Stimulated activated CD8-positive, alpha-beta memory T cell treated with anti-CD3 and anti-CD28 coated beads, Interleukin-2, amount 100 ng/mL, for 48 hours (primary cell): ENCODE data around the gene CABP1.

Experiments
- DNase-seq, 2 donors: peaks; one replicate each; pipeline ENCODE4 v3.0.0-alpha.2; 2020; ENCODE audit warnings: low read depth in 2 of 2

Gene CABP1

DNA sequence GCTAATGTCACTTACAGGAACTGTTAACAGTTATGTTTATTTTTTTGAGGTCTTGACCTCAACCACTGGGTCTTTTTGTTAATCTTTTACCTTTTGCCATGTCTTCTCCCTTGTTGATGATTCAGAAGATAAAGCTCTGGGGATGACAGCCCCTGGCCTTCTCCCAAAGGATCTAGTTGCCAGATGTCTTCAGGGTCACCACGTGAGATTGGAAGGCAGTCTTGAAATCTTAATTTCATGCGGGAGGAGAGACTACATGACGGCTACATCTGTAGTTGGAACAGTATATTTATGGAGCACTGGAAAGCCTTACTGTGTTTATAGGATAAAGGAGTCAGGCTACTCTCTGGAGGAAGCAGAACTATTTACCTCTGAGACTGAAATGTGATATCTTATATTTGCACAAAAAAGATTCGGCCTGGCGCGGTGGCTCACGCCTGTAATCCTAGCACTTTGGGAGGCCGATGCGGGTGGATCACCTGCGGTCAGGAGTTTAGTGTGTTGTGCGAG, 52.2 kb downstream of the CABP1 start:
- DNase-seq, result no peak

DNA sequence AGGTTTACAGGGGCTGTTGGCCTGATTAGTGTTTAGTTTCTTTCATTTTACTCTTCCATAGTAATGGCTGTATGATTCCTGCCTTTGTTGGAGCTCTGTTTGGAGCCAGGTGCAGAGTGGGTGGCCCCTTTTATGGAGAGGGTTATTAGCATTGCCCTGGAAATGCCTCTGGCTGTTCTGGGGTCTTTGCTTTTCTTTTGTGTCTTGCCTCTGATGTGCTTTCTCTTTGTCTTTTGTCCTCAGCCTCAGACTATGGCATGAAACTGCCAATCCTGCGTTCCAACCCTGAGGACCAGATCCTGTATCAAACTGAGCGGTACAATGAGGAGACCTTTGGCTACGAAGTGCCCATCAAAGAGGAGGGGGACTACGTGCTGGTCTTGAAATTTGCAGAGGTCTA, 53.4 kb downstream of the CABP1 start:
- DNase-seq, result no peak

DNA sequence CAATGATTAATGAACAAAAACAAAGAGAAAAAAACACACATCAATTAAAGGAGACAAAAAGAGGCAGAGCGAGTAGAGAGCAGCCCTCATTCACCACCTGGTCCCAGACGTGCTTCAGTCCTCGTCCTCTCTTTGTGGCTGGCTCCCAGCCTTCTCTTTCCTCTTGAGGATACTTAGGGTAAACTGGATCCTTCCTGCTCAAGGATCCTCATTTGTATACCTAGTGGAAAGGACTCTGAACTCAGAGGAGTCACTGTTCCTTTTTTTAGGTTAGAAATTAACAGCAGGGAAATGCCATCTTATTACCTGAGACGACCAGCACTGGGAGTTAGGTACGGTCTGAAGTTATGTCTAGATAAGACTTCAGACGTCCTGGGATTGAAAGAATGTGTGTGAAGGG, 56.2 kb downstream of the CABP1 start:
- no peak for DNase-seq

DNA sequence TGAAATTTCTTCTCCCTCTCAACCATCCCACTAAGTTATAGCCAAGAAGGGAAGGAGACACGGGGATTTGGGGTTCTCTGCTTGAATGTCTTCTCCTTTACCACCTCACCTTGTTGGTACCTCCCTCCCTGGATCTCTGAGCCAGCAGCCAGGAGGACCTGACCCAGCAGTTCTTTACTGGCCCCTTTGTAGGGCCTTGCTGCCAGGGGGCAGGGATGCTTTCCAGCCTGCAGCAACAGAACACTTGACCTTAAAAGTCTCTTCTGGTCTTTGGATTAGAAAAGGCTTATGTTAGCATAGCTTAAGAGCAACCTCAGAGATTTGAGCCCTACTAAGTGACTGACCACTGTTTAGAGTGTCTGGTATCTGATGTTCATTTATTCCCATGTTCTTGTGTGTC, 56.9 kb downstream of the CABP1 start:
- no peak for DNase-seq

DNA sequence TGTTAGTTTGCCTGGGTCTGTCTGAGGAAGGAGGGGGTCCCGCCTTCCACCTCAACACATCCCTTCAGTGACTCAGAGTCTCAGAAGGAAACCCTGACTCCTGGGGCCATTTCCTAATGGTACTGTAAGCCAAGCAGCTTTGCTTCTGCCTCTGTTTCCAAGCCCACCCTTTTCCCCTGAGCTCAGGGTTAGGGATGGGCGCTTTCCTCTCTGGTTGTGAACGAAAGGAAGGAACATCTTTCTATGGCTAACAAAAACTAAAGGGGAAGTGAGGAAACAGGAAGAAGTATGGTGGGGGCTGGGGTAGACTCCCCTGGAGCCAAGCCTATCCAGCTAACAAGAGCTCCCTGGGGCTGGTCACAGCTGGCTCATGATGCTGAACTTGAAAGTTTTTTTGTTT, 58.2 kb downstream of the CABP1 start:
- no peak for DNase-seq

DNA sequence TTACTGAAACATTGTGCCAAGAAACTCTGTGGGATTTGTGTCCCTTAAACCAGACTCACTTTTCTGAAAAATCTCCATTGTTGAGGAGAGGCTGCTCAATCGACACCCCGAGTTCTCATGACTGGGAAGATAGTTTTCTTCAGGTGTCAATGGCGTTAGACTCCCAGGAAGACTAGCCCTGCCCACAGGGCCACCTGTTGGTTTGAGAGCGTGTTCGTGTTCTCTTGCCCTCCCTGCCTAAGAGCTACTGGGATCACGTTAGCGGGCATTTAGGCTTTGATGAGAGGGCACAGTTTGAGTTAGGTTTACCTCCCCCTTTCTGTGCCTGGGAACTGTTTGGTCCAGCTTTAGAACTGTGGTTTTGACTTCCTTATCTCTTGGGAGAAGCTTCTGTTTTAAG, 59.1 kb downstream of the CABP1 start:
- no peak for DNase-seq

DNA sequence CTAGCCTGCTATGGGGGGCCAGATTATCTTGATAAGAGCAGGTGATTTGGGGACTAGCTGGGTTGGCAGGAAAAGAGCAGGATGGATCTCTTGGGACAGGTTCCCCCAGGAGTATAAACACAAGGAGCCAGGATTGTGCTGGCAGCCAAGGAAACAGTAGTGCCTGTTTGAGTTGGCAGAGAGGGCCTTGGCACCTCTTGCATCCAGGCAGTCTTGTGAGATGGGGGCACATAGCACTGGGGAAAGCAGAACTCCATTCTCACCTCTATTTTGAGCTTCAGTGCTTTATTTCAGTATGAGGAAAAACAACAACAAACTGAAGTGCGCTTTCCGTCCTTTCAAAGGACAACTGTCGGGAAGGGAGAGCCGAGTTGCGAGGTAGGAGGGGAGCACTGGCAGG, 60.5 kb downstream of the CABP1 start:
- DNase-seq, result no peak

DNA sequence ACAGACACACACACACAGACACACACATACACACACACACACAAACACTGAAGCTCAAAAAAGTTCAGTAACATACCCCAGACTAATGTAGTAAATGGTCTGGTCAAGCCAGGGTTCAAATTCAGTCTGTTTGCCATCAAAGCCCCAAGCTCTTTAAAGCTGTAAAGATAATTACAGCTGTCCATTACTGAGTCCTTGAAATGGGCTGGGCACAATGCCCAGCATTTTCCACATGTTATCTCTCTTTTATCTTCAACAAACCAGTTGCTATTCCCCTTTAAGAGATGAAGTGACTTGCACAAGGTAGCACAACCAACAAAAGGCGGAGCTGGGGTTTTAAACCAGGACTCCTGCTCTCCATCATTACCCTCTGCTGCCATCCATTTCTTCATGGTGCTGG, 62.2 kb downstream of the CABP1 start:
- DNase-seq, result no peak

DNA sequence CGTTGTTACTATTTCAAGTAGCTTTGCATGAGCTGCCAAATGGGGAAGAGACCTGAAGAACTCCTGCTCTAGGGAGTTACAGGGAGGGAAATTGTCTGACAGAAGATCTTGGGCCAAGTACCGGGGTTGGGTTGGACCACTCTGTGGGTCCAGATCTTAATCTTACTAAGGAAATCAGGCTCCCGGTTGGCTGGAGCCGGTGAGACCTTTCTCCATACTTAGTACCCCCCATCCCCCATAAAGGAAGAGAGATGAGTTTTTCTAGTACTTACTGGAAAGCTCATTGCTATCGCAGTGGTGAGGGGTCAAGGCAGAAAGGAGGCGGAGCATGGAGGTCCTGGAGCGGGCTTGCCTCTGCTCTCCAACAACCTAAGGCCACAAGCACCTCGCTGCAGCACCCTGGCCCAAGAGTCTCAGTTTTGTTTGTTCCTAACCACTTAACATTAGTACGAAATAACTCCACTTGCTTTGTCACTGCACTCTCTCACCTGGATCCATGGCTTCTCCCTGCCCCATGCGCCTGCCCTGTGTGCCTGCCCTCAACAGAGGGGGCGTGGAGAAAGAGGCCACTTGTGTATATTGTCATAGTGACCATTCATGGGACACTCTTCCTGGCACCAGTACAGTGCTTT, 63.0 kb downstream of the CABP1 start:
- no peak for DNase-seq

DNA sequence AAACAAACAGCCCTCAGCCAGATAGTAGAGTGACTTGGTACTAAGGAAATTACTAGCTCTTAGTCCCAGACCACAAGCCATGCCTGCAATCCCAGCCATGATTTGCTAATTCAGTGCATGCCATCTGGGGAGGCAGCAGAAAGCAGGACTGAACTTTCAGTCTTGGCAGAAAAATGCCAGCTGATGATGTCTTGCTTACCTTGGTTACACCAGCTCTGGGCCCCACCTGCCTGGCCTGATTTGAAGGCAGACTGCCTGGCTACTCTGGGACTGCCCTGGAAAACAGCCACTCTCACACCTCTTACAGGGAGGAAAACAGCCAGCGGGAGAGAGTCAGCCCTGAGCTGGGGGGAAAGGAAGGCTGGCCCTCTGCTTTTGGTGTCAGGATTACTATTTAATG, 65.2 kb downstream of the CABP1 start:
- no peak for DNase-seq

DNA sequence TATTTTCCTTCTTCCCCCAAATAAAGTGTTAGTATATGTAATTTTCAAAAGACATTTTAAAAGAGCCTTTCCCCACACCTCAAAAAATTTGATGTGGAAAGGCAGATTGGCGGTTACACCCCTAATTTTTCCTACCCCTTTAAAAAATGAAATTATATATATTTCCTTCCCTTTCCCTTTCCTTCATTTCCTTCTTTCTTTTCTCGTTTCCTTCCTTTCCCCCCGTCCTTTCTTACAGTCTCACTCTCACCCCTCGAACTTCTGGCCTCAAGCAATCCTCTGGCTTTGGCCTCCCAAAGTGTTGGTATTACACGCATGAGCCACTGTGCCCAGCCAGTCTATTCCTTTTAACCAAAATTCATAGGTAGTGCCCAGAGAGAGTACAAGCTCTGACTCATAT, 65.6 kb downstream of the CABP1 start:
- DNase-seq, result no peak

DNA sequence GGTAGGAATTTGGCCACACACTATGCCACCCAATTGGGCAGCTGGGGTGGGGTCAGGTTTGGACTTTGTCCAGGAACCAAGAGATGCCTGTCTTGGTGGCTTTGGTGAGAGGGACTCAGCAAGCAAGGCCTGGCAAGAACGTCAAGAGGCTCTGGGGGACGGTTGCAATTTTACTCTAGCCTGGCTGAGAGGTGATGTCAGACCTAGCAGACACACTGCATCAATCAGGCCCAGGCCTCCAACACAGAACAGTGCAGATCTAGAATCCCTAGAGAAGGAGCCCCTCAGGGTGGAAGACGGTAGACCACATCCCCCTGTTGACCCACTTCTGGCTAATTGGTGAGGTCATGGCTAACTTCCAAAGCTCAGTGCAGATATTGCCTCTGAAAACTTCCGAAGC, 68.2 kb downstream of the CABP1 start:
- no peak for DNase-seq

DNA sequence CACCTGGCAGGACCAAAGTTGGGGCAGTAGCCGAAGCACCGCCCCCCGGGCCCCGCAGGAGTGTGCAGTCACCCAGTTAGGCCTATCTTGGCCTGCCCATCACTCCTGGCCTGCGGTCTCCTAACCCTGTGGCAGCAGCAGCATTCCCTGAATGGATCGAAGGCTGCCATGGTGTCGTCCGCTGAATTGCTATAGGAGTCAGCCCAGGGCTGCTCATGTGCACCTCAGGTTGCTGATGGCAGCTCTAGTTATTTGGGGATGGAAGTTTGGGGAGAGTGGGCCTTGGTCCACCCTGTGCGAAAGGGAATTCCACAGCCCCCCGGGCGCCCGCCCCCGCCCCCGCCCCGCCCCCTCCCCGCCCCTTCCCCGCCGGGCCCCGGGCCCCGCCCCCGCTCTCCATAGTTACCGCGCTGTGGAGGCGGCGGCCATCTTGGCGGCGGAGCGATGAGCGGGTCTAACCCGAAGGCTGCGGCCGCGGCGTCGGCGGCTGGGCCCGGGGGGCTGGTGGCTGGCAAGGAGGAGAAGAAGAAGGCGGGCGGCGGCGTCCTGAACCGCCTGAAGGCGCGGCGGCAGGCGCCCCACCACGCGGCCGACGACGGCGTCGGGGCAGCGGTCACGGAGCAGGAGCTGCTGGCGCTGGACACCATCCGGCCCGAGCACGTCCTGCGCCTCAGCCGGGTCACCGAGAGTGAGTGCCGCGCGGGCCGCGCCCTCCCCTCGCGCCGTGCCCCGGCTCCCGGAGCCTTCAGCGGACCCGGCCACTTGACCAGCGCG, 69.8 kb downstream of the CABP1 start, which contains the start of gene UNC119B:
UNC119B (plus strand) TSS at position 428 of the 774 bp plus-strand sequence; CDS start at position 445, 17 bp downstream.
- peak; percentile 65 to 67 for DNase-seq

DNA sequence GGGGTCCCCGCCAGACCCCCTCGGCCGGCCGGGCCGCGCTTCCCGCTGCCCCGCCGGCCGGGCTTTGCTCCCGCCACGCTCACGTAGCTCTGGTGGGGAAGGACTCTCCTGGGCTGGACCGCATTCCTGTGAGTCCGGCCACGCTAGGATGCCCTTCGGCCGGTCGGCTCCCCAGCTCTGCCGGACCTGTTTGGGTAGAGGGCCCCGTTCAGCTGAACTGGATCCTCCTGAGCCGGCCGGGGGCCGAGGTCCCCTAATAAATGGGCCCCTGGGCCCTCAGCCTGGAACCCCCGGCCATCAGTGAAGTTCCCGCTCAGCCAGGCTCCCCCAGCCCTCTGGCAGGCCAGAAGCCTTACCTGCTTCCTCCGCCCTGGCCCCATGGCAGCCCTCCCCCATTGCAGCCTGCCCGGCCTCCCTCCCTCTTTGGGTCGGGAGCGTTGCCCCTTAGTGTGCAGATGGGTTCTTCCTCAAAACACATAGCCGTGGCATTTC, 70.4 kb downstream of the CABP1 start:
- no peak for DNase-seq

DNA sequence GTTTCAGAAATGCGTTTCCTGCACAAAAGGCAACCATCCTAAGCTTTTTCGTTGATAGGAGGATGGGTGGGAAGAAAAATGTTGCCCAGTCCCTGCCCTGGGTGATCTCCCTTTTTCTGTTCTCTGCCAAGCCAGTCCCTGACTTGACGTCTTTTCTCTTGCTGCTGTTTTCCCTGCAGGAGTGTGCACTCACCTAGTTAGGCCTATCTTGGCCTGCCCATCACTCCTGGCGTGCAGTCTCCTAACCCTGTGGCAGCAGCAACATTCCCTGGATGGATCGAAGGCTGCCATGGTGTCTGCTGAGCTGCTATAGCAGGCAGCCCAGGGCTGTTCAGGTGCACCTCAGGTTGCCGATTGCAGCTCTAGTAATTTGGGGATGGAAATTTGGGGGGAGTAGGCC, 71.0 kb downstream of the CABP1 start:
- DNase-seq, result no peak

DNA sequence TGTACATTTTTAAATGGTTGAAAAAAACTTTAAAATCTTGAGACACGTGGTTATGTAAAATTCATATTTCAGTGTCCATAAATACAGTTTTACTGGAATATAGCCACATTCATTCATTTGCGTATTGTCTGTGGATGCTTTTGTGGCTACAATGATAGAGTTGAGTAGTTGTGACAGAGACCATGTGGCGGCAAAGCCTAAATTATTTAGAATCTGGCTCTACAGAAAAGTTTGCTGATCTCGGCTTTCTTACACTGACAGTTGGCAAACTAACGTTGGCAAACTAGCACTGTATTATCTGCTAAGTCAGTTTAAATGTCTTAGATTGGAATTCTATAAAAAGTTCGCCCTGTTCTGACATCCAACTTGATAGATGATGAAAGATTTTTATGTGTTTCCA, 72.2 kb downstream of the CABP1 start:
- DNase-seq, result no peak

DNA sequence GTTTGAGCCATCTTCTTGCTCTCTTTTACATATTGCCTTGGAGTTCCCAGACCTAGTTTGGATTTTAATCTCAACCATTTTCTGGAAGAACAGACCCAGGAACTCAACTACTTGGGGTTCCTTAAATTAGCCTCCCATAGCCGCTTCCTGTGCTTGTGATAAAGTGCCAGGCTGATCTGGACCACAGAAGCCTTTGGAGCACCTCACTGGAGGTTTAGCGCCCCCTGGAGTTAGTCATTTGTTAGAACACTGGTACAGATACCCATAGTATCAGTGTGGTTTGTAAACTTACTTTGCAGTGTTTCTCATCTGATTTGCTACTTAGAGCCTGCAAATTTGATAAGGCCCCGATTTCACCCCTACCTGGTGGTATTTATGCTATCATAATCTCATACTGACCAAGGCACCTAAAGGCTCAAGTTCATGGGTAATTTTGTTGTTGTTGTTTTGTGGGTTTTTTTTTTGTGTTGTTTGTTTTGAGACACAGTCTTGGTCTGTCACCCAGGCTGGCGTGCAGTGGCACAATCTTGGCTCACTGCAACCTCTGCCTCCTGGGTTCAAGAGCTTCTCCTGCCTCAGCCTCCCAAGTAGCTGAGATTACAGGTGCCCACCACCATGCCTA, 73.5 kb downstream of the CABP1 start:
- peak; percentile 48 to 51 for DNase-seq
